Endodermal cell (in vitro differentiated cells): ENCODE results near the gene ECE1. TPM values are rescaled to one million over a fixed set of nuclear protein-coding genes. Genes with fewer than 3 reads are reported as not detected.

ENCODE experiments used
- DNase-seq: peaks from one replicate; pipeline ENCODE4 v3.0.0-alpha.2; 2017
- H3K27ac ChIP-seq: 2 replicates; pipeline ENCODE4 v1.5.1; 2013; ENCODE audit warnings: mild to moderate bottlenecking, low read depth, low read length, moderate library complexity
- H3K27me3 ChIP-seq: 2 replicates; pipeline ENCODE4 v1.6.1; 2013; ENCODE audit warnings: mild to moderate bottlenecking, low read length, moderate library complexity; ENCODE audit not compliant: insufficient read depth, control insufficient read depth, poor library complexity, severe bottlenecking
- H3K36me3 ChIP-seq: 2 replicates; pipeline ENCODE4 v1.7.0; 2013; ENCODE audit warnings: mild to moderate bottlenecking, low read length, moderate library complexity; ENCODE audit not compliant: control insufficient read depth, insufficient read depth
- H3K4me1 ChIP-seq: one replicate; pipeline ENCODE4 v1.7.0; 2013; ENCODE audit warnings: low read length; ENCODE audit not compliant: control insufficient read depth, insufficient read depth
- H3K4me3 ChIP-seq: 2 replicates; pipeline ENCODE4 v1.5.1; 2013; ENCODE audit warnings: mild to moderate bottlenecking, low read length, moderate library complexity
- H3K9ac ChIP-seq: 2 replicates; pipeline ENCODE4 v1.6.1; 2013; ENCODE audit warnings: mild to moderate bottlenecking, low read length, moderate library complexity; ENCODE audit not compliant: poor library complexity, severe bottlenecking; ENCODE audit errors: extremely low read depth
- H3K9me3 ChIP-seq: 2 replicates; pipeline ENCODE4 v1.6.1; 2013; ENCODE audit warnings: mild to moderate bottlenecking, low read length, moderate library complexity; ENCODE audit not compliant: control insufficient read depth
- H3K27ac Mint-ChIP-seq: 2 replicates; pipeline ENCODE4 v1.8.0; 2020; ENCODE audit warnings: mixed read lengths
- H3K27me3 Mint-ChIP-seq: 2 replicates; pipeline ENCODE4 v1.8.0; 2021; ENCODE audit warnings: mild to moderate bottlenecking, mixed read lengths; ENCODE audit not compliant: insufficient read depth
- H3K36me3 Mint-ChIP-seq: 2 replicates; pipeline ENCODE4 v1.8.0; 2020; ENCODE audit warnings: low read depth, mixed read lengths
- H3K4me1 Mint-ChIP-seq: 2 replicates; pipeline ENCODE4 v1.8.0; 2020; ENCODE audit warnings: mixed read lengths
- H3K4me3 Mint-ChIP-seq: 2 replicates; pipeline ENCODE4 v1.8.0; 2020; ENCODE audit warnings: mild to moderate bottlenecking, moderate library complexity, mixed read lengths
- H3K9me3 Mint-ChIP-seq: 2 replicates; pipeline ENCODE4 v1.8.0; 2020; ENCODE audit warnings: mild to moderate bottlenecking, mixed read lengths
- WGBS, 2 experiments: methylation state at CpG; one replicate each; pipeline versions ENCODE4 v1.1.5 to v1.1.7; 2013; ENCODE audit warnings: missing lambda C conversion rate in 2 of 2, mixed read lengths in 1 of 2; ENCODE audit not compliant: insufficient coverage in 1 of 2, insufficient read length in 1 of 2; 5-methylcytosine and 5-hydroxymethylcytosine counted together
- total RNA-seq, 2 donors: library from RNA; stranded (reverse); fragmentation: NEBNext Ultra II Directional in 1 of 2; extraction: Animal tissue kit (Norgen Biotek cat#: 25700) in 1 of 2; gene quantifications; 2 replicates in 1 of 2; 3 replicates in 1 of 2; pipeline ENCODE4 v1.2.1, GENCODE V29; 2021
- TF ChIP-seq, protein P1 (sequence below): fragments of 200-600 bp; sonication (generic); conservative IDR thresholded peaks from 2 replicates; pipeline ENCODE4 v1.5.0; 2021; ENCODE audit warnings: antibody characterized with exemption, mild to moderate bottlenecking

Gene ECE1
- total RNA-seq, 2 donors from 2014 or later: 47.8 to 57.9 TPM

DNA sequence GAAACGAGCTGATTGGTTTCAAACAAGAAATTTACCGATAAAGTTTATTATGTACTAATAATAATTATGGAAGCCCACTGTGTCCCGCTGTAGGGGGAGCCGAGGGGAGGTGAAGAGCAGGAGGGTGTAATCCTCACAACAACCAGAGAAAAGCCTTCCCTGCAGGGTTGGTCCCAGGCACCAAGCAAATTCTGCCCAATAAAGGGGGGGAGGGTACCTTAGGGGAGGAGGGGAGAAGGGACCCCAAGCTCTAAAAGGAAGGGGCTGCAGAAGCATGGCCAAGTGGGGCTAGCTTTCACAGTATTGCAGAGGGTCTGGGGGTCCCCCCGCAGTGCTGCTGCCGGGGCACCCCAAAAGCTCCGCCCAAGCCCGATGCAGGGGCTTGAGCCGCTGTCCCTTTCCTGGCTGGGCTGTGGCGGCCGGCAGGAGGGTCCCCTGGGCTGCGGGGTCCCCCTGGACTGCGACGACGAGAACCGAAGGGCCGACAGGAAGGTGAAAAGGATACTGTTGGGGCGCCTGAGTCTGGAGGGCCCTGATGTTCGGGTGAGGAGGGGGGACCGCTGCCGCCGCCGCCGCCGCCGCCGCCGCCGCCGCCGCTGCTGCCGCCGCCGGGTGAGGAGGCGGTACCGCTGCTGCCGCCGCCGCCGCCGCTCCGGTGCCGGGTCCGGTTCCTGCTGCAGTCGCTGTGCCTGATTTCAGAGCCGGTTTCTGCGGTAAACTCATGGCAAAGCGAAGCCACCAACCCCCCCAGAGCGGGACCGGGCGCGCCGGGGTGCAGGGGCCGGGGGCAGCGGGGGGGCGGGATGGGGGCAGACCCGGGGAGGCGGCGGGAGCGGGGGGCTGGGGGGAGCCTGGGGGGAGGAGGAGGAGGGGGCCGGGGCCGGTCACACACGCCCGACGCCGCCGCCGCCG, 114.3 kb downstream of the ECE1 start:
- Histone ChIP-seq H3K9me3 (no peaks in the 10 kb centered on the region), H3K9ac (peak overlapping the region; percentile 86), H3K27ac (peak overlapping the region; percentile 73), H3K4me3 (peak overlapping the region; percentile 89), H3K27me3 (no peaks in the 10 kb centered on the region), H3K36me3 (peaks cover 2% of the 10 kb centered on the region), H3K4me1 (no peaks in the 10 kb centered on the region)
- H3K27me3 Mint-ChIP-seq: no peaks in the 10 kb centered on the region
- H3K27ac Mint-ChIP-seq: peak overlapping the region; percentile 40
- peak; percentile 67 for DNase-seq
- H3K36me3 Mint-ChIP-seq: peaks cover 13% of the 10 kb centered on the region
- peaks cover 23% of the 10 kb centered on the region for H3K4me1 Mint-ChIP-seq
- TF ChIP-seq, protein P1, sequence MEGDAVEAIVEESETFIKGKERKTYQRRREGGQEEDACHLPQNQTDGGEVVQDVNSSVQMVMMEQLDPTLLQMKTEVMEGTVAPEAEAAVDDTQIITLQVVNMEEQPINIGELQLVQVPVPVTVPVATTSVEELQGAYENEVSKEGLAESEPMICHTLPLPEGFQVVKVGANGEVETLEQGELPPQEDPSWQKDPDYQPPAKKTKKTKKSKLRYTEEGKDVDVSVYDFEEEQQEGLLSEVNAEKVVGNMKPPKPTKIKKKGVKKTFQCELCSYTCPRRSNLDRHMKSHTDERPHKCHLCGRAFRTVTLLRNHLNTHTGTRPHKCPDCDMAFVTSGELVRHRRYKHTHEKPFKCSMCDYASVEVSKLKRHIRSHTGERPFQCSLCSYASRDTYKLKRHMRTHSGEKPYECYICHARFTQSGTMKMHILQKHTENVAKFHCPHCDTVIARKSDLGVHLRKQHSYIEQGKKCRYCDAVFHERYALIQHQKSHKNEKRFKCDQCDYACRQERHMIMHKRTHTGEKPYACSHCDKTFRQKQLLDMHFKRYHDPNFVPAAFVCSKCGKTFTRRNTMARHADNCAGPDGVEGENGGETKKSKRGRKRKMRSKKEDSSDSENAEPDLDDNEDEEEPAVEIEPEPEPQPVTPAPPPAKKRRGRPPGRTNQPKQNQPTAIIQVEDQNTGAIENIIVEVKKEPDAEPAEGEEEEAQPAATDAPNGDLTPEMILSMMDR: peak; percentile 34
- WGBS, 2 experiments: 0% methylated on average over 3 to 58 of the region's 69 CpGs
- H3K9me3 Mint-ChIP-seq: no peaks in the 10 kb centered on the region
- H3K4me3 Mint-ChIP-seq: peak overlapping the region; percentile 86

DNA sequence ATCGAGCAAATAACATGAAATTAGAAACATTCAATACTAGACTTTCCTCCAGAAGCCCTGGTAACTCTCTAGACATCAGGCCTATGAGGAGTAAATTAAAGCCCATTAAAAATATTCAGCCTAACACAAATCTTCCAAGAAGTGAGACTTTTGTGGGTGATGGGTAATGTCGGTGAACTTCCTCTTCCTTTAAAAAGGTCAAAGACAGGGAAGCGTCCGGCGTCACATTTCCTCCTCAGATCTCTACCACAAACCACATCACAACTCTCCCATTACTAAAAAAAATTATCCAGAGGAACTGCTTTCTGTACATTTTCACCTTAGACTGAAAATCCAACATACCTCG, 115.0 kb downstream of the ECE1 start:
- H3K4me1 ChIP-seq: no peaks in the 10 kb centered on the region
- peak overlapping the region; percentile 86 for H3K4me3 Mint-ChIP-seq
- H3K27ac ChIP-seq: no peak overlapping the region
- peak overlapping the region; percentile 40 for H3K27ac Mint-ChIP-seq
- no peaks in the 10 kb centered on the region for H3K27me3 ChIP-seq
- peaks cover 8% of the 10 kb centered on the region for H3K36me3 ChIP-seq
- H3K4me3 ChIP-seq: peak overlapping the region; percentile 89
- H3K9me3 ChIP-seq: no peaks in the 10 kb centered on the region
- H3K27me3 Mint-ChIP-seq: no peaks in the 10 kb centered on the region
- peaks cover 17% of the 10 kb centered on the region for H3K36me3 Mint-ChIP-seq
- 8 to 16% methylated on average over 4 to 6 of the region's 6 CpGs for WGBS, 2 experiments
- no peaks in the 10 kb centered on the region for H3K9me3 Mint-ChIP-seq
- TF ChIP-seq, protein P1: no peak
- DNase-seq: no peak
- H3K9ac ChIP-seq: peak overlapping the region; percentile 86
- H3K4me1 Mint-ChIP-seq: peaks cover 23% of the 10 kb centered on the region

DNA sequence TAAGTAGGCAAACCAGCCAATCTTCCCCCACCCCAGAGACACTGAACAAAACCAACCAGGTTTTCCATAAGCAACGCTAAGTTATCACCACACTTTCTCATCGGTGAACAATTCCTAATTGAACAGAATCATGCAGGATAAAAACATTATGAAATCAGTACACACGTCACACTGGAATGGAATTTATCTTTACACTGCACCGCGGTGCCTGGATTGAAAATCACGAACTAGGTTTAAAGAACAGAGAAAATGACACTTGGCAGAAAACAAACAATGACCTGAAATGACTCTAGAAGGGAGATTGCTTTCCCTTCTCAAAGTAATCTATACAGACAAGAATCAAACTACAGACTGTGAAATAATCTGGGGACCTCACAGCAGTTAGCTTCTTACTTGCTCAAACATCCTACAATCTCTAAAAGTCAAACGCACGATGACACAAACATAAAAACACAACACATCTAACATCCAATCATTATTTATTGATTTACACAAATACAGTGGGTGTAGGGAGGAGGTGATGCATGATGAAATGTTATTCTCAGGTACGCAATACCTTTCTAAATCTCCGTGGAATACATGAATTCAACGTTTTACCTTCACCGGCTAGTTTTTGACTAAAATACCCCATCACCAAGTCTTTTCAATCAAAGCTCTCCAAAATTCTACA, 115.5 kb downstream of the ECE1 start:
- Histone ChIP-seq H3K4me3 (peak overlapping the region; percentile 89), H3K4me1 (no peaks in the 10 kb centered on the region), H3K27ac (no peak overlapping the region), H3K36me3 (peaks cover 11% of the 10 kb centered on the region), H3K9me3 (no peaks in the 10 kb centered on the region), H3K27me3 (no peaks in the 10 kb centered on the region), H3K9ac (peak overlapping the region; percentile 86)
- Mint-ChIP-seq H3K27me3 (no peaks in the 10 kb centered on the region), H3K36me3 (peaks cover 19% of the 10 kb centered on the region), H3K9me3 (no peaks in the 10 kb centered on the region), H3K4me3 (peak overlapping the region; percentile 86), H3K27ac (peak overlapping the region; percentile 44), H3K4me1 (peaks cover 23% of the 10 kb centered on the region)
- WGBS, 2 experiments: 40 to 48% methylated on average over 8 to 12 of the region's 12 CpGs
- TF ChIP-seq, protein P1: no peak
- DNase-seq: no peak
